ES-I3 (cell line): ENCODE results near the gene SATL1.
"Not testable (repeated sequence)": the region's sequence is repeated elsewhere in the genome, so short reads cannot be mapped to it uniquely, and the experiment has no call there.

Experiments
- H3K36me3 ChIP-seq: 2 replicates; pipeline ENCODE4 v1.6.1; 2013; ENCODE audit warnings: mild to moderate bottlenecking, low read length, control low read depth, moderate library complexity; ENCODE audit not compliant: insufficient read depth
- H3K4me1 ChIP-seq: 2 replicates; pipeline ENCODE4 v1.6.1; 2013; ENCODE audit warnings: mild to moderate bottlenecking, control low read depth, low read length; ENCODE audit not compliant: insufficient read depth
- H3K9ac ChIP-seq: 2 replicates; pipeline ENCODE4 v1.6.1; 2013; ENCODE audit warnings: low read depth, mild to moderate bottlenecking, low read length, moderate library complexity
- H3K9me3 ChIP-seq: 2 replicates; pipeline ENCODE4 v1.6.1; 2013; ENCODE audit warnings: mild to moderate bottlenecking, low read length, moderate library complexity; ENCODE audit not compliant: control insufficient read depth, insufficient read depth

Gene SATL1

GRCh38 chrX:85136409-85136808 lies 107.2 kb downstream of the SATL1 start:
- Histone ChIP-seq H3K9me3 (no peaks in the 10 kb centered on the region), H3K36me3 (no peaks in the 10 kb centered on the region), H3K9ac (no peak overlapping the region), H3K4me1 (no peaks in the 10 kb centered on the region)

DNA sequence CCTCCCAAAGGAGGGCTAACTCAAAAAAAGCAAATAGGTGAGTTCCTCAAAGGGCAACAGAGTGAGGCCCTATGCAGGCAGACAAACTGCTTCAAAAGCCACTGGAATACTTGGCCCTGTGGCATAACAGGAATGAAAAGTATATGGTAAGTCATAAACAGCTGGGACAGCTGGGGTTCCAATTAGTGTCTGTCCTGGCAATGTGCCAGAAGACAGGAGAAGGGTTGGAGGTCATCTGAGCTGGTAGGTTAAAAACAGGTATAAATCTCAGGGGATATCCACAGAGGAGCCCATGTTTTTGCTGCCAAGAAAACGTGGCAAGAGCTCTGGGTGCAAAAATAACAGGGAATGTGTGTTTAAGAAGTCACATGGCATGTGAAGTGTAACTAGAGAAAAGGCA lies 128.3 kb downstream of the SATL1 start:
- H3K4me1 ChIP-seq: no peaks in the 10 kb centered on the region
- no peaks in the 10 kb centered on the region for H3K36me3 ChIP-seq
- no peak overlapping the region for H3K9ac ChIP-seq
- no peaks in the 10 kb centered on the region; the same call in 1 of the 2 replicates for H3K9me3 ChIP-seq

DNA sequence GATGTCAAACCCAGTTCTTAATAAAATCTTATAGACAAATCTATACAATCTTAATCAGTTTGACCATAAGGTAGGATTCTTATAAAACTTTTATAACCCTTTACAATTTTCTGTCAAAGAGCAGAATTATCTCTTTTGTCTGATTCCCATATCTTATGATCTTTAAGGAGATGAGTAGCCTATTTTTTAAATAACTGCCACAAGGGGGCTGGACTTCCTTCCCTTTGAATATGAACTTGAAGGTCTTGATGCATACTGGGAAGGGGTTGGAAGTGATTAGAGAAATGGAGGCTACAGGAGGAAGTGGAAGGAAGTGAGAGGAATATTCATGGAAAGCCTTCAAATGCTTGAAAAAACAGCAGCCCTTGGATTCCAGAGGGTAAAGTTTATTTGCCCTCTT lies 128.8 kb downstream of the SATL1 start:
- H3K4me1 ChIP-seq: no peaks in the 10 kb centered on the region
- H3K36me3 ChIP-seq: no peaks in the 10 kb centered on the region
- no peak overlapping the region for H3K9ac ChIP-seq
- H3K9me3 ChIP-seq: no peaks in the 10 kb centered on the region; the same call in 1 of the 2 replicates

DNA sequence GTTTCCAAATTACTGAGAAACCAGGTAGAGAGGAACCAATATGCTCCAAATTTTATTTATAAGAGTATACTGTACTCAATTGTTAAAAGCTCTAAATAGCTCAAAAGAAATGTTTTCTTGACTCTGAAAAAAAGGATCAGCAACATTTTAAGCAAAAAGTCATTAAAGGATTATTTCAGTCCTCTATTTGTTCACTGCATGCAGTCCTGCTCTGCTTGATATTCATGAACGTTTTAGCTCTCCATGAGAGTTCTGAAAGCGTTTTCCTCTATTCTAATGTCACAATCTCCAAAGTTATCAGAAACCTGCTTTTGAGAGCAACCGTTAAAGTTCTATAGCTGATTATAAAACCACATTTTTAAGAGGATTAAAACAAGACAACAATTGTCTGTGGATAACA lies 129.4 kb downstream of the SATL1 start:
- no peaks in the 10 kb centered on the region for H3K4me1 ChIP-seq
- H3K9me3 ChIP-seq: no peaks in the 10 kb centered on the region; the same call in 1 of the 2 replicates
- no peak overlapping the region for H3K9ac ChIP-seq
- no peaks in the 10 kb centered on the region for H3K36me3 ChIP-seq

DNA sequence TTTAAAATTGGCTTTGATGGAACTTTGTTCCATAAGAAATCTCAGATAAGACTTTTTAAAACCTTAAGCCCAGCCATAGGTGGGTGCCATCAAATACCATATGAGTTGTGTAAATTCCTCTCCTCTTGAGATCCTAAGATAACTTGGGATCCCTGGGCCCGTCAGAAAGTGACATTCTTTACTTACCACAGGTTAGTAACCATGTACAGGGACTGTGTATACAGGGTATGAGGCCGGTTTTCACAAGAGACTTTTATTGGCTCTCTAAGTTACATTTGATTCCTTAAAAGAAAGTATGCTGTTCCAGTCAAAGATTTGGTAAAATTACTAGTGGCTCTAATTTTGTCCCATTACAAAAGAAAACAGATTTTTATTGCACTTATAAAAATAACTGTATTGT lies 129.8 kb downstream of the SATL1 start:
- Histone ChIP-seq H3K9me3 (no peaks in the 10 kb centered on the region; the same call in 1 of the 2 replicates), H3K36me3 (no peaks in the 10 kb centered on the region), H3K9ac (no peak overlapping the region), H3K4me1 (no peaks in the 10 kb centered on the region)

DNA sequence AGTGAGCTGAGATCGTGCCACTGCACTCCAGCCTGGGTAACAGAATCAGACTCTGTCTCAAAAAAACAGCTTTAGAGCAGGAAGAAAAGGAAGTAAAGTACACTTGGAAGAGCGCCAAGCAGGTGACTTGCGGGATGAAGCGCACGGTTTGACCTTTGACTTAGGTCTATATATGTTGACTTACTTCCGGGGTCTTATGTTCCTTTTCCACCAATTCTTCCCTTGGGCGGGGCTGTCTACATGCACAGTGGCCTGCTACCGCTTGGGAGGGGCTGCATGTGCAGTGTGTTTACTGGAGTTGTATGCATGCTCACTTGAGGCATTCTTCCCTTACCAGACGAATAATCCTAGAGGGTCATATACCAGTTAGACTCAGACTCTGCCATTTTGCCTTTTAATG lies 131.3 kb downstream of the SATL1 start:
- H3K9ac ChIP-seq: no peak overlapping the region
- no peaks in the 10 kb centered on the region for H3K36me3 ChIP-seq
- H3K4me1 ChIP-seq: no peaks in the 10 kb centered on the region
- H3K9me3 ChIP-seq: no peaks in the 10 kb centered on the region; the same call in 1 of the 2 replicates

GRCh38 chrX:85111347-85111746 lies 132.2 kb downstream of the SATL1 start:
- Histone ChIP-seq H3K36me3 (no peaks in the 10 kb centered on the region), H3K9me3 (no peaks in the 10 kb centered on the region; the same call in 1 of the 2 replicates), H3K9ac (no peak overlapping the region), H3K4me1 (no peaks in the 10 kb centered on the region)

- no peaks in the 10 kb centered on the region for H3K4me1 ChIP-seq
- H3K9me3 ChIP-seq: no peaks in the 10 kb centered on the region
- no peak overlapping the region for H3K9ac ChIP-seq
- H3K36me3 ChIP-seq: no peaks in the 10 kb centered on the region
These were observed 134.3 kb downstream of the SATL1 start for GRCh38 chrX:85109235-85109634.

- Histone ChIP-seq H3K4me1 (no peaks in the 10 kb centered on the region), H3K9me3 (no peaks in the 10 kb centered on the region), H3K36me3 (no peaks in the 10 kb centered on the region), H3K9ac (no peak overlapping the region)
These were observed 135.4 kb downstream of the SATL1 start for GRCh38 chrX:85108165-85108564.

GRCh38 chrX:85107407-85107806 lies 136.2 kb downstream of the SATL1 start:
- no peaks in the 10 kb centered on the region for H3K4me1 ChIP-seq
- no peak overlapping the region for H3K9ac ChIP-seq
- no peaks in the 10 kb centered on the region for H3K9me3 ChIP-seq
- no peaks in the 10 kb centered on the region for H3K36me3 ChIP-seq

DNA sequence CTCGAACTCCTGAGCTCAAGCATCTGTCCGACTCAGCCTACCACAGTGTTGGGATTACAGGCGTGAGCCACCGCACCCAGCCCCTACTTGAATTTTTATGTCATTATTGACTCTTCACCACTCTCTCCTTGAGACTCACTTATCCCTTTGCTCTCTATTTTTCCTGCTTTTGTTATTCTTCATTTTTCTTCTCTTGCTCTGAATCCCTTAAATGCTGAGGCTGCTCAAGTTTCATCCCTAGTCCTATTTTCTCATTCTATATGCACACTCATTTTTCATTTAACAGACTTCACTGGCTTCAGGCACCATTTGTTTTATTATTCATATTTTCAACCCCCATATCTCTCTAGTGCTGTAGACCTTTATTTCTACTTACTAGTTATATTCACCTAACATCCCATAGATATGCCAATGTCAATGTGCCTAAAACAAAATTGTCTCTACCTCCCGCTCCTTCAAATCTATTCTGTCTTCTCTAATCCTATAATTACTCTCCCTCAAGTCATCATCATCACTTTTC lies 154.2 kb downstream of the SATL1 start:
- Histone ChIP-seq H3K36me3 (no peaks in the 10 kb centered on the region), H3K9me3 (no peaks in the 10 kb centered on the region), H3K4me1 (no peaks in the 10 kb centered on the region), H3K9ac (no peak overlapping the region)

DNA sequence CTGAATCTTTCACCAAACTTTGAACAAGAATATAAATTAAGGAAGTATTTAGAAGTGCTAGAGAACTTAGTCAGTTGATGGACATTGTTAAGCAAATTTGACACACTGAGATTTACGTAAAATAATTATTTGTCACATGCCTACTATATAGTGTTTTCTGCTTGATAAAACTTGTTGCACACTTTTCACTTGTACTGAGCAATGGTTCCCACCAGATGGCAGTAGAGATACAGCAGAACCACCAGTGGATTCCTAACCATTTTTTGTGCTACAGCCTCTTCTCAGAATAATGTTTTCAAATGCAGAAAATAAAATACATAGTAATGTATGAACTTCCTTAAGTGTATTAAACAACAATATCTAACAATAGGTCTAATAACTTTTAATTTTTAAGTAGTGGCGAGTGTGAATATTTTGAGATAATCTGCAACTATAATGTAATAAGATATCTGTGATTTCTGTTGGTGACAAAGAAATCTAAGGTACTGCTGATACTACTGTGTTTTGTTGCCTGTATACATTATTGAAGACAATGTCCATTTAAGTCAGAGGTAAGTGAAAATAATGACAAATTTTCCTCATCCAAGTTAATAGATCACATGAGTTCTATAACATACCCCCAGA lies 158.7 kb downstream of the SATL1 start:
- H3K4me1 ChIP-seq: no peaks in the 10 kb centered on the region
- no peak overlapping the region for H3K9ac ChIP-seq
- H3K36me3 ChIP-seq: no peaks in the 10 kb centered on the region
- H3K9me3 ChIP-seq: no peaks in the 10 kb centered on the region

DNA sequence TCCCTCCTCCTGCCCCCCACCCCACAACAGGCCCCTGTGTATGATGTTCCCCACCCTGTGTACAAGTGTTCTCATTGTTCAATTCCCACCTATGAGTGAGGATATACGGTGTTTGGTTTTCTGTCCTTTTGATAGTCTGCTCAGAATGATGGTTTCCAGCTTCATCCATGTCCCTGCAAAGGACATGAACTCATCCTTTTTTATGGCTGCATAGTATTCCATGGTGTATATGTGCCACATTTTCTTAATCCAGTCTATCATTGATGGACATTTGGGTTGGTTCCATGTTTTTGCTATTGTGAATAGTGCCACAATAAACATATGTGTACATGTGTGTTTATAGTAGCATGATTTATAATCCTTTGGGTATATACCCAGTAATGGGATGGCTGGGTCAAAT lies 166.3 kb downstream of the SATL1 start:
- H3K9ac ChIP-seq: not testable (repeated sequence)

GRCh38 chrX:85065512-85066198 lies 177.9 kb downstream of the SATL1 start:
- Histone ChIP-seq H3K4me1 (no peaks in the 10 kb centered on the region), H3K36me3 (no peaks in the 10 kb centered on the region), H3K9me3 (no peaks in the 10 kb centered on the region; the same call in 1 of the 2 replicates), H3K9ac (no peak overlapping the region)

More for the DNA sequence above, 166.3 kb downstream of the SATL1 start:
- not testable (repeated sequence) for H3K4me1 ChIP-seq, H3K9me3 ChIP-seq, H3K36me3 ChIP-seq
